K562 treated with DMSO at 1 percent for 4 hours (cell line): ENCODE data around the gene LAMP5. TPM values are rescaled to one million over a fixed set of nuclear protein-coding genes. Genes with fewer than 3 reads are reported as not detected.

ENCODE experiments used
- total RNA-seq: library from RNA; unstranded; fragments of 300-600 nt; gene quantifications from 2 replicates; pipeline ENCODE4 v1.2.3, GENCODE V29; 2022; ENCODE audit not compliant: insufficient read depth

Gene LAMP5, protein sequence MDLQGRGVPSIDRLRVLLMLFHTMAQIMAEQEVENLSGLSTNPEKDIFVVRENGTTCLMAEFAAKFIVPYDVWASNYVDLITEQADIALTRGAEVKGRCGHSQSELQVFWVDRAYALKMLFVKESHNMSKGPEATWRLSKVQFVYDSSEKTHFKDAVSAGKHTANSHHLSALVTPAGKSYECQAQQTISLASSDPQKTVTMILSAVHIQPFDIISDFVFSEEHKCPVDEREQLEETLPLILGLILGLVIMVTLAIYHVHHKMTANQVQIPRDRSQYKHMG
- total RNA-seq: not detected in 2 replicates

DNA sequence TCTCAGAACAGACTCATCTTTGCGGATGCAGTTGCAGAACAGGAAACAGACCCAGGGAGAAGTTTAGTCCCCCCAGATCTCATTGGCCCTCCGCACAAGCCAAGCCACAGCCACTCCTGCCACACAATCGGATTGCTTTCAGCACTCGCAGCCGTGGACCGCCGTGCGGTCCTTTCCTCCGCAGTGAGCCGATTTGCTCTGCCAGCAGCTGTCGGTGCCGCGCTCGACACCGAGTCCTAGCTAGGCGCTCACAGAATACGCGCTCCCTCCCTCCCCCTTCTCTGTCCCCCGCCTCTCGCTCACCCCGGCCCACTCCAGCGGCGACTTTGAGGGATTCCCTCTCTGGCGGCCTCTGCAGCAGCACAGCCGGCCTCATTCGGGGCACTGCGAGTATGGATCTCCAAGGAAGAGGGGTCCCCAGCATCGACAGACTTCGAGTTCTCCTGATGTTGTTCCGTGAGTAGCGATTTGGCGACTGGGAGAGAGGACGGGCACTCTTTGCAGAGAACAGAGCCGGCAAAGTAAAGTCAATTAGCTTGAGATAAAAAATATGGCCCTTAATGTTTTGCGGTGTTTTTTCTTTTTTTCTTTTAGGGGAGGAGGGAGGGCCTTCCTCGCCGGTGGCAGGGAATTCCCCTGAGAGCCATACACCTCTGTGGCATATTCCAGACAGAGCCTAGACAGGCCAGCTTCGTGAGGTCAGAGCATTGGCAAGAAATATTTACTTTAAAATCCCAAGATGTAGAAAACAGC, at the start of gene LAMP5:
Gene LAMP5 (plus strand): TSS at position 130 of the 753 bp plus-strand sequence. CDS start 263 bp downstream, at position 393.

